HFF-Myc (cell line): ENCODE results near the gene EREG.
A peak's percentile ranks its signal among the peaks of the same experiment; 100 is the strongest.

Source experiments
- DNase-seq: peaks from one replicate; pipeline ENCODE4 v3.0.0-alpha.2; 2011; ENCODE audit warnings: low read depth; ENCODE audit errors: extremely low read depth
- H3K4me3 ChIP-seq: replicated peaks from 2 replicates; pipeline ENCODE4 v1.5.1; 2011; ENCODE audit warnings: low read depth, mild to moderate bottlenecking, control low read depth, low read length
- CTCF ChIP-seq: IDR thresholded peaks from 2 replicates; pipeline ENCODE4 v1.5.1; 2012; ENCODE audit warnings: mild to moderate bottlenecking, low read depth, low read length, control low read depth; ENCODE audit errors: missing control alignments

Gene EREG

GRCh38 chr4:74320559-74321118 is 44.3 kb upstream of the EREG start:
- DNase-seq, result peak; percentile 52
- peak; percentile 44 for TF ChIP-seq CTCF
- H3K4me3 ChIP-seq, result no peak overlapping the region

DNA sequence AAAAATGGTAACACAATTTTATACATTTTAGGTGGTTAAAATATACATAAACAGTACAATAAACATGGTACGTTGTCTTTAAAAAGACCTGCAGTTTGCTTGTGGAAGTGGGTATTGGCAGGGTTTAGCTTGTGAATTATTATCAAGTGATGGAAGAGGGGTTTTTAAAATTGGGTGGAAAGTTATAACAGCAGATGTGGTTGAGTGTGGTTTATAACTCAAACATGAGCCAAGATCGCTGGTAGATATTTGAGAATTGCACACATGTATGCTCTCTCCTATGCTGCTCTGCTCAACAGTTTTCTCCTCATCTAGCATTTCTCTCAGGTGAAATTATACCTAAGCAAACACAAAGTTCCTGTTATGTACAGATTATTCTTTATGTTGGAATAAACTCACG is 42.6 kb upstream of the EREG start:
- H3K4me3 ChIP-seq, result no peak overlapping the region
- no peak for DNase-seq
- no peak for TF ChIP-seq CTCF

- DNase-seq, result no peak
- H3K4me3 ChIP-seq, result no peak overlapping the region
- TF ChIP-seq CTCF, result no peak
These were observed 41.3 kb upstream of the EREG start for GRCh38 chr4:74323663-74324062.

DNA sequence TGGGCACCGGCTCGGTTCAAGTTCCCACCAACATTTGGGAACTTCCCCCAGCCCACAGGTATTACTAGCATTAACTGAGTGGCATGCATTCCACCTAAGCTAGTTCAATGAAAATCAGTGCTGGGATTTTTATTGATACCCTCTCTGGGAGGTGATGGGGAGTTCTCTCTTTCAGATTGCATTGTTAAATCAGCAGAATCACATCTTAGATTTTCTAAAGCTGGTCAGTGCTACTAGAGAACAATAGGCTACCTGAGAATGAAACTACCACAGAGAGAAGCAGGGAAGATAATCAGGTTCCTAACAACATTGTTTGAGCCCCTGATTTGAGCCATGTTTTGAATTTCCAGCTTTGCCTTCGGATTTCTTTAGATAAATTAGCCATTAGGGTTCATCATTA is 40.7 kb upstream of the EREG start:
- no peak for DNase-seq
- TF ChIP-seq CTCF, result no peak
- H3K4me3 ChIP-seq, result no peak overlapping the region

DNA sequence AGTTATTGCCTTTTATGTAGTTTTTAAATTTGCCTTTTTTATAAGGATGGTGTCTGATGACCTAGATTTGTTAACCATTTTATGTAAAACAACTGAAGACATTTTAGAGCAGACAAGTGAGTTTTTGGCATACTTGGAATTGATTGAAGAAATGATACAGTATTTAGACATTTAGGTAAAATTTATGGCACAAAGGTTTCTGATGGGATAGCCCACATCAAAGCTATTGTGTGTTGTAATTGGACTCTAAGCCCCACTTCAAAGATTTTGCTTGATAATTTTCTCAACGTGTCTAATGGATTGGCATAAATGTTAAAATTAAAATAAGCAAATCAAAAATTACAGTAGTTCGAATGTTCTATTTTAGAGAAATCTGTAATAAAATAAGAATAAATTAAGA is 39.1 kb upstream of the EREG start:
- DNase-seq, result no peak
- H3K4me3 ChIP-seq, result no peak overlapping the region
- no peak for TF ChIP-seq CTCF

GRCh38 chr4:74327762-74328161 is 37.2 kb upstream of the EREG start:
- no peak for DNase-seq
- H3K4me3 ChIP-seq, result no peak overlapping the region
- no peak for TF ChIP-seq CTCF

- no peak for TF ChIP-seq CTCF
- H3K4me3 ChIP-seq, result no peak overlapping the region
- DNase-seq, result no peak
These were observed 36.4 kb upstream of the EREG start for GRCh38 chr4:74328501-74328900.
